CD1c-positive myeloid dendritic cell (primary cell): ENCODE results near the gene CNTFR.

ENCODE experiments used
- DNase-seq: peaks from one replicate; pipeline ENCODE4 v3.0.0-alpha.2; 2016; ENCODE audit errors: extremely low spot score

Gene CNTFR

GRCh38 chr9:34590381-34591247 is 1.1 kb upstream of the CNTFR start:
- DNase-seq: peak; percentile 39

DNA sequence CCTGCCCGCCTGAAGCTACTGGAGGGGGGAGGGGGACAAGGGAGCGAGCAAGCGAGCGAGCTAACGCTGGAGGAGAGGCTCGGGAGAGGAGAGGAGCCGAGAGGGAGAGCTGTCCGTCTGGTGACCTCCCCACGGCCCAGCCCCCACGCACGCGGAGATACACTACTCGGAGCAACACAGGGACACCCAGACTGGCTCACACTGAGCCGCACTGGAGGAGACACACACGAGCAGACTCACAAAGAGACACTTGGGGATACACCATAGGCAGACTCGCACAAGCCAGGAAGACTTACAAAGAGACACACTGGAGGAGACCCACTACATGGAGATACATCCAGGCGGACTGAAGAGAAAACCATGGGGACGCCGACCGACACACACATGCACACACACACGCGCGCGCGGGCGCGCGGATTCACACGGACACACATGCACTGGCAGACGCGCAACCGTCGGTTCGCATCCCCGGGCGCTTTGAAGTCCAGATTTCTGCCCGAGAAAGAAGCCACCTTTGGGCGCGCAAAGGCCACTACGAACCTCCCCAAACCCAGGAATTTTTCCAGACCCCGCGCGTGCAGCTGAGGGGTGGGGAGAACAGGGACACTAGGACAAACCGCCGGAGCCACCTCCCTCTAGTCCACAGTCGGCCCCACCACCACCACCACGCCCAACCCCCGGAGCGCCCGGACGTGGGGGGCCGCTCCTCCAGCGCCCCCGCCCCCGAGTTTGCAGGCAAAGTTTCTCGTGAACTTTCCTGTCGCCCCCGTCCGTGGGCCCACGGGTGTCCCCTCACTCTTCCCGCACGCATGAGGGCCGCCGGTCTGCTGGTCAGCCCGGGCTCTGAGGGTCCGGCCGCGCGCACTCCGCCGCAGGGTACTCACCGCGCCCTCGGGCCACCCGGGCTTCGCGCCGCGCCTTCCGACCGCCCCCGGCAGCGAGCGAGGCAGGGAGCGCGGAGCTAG is 571 bp downstream of the CNTFR start:
- no peak for DNase-seq

DNA sequence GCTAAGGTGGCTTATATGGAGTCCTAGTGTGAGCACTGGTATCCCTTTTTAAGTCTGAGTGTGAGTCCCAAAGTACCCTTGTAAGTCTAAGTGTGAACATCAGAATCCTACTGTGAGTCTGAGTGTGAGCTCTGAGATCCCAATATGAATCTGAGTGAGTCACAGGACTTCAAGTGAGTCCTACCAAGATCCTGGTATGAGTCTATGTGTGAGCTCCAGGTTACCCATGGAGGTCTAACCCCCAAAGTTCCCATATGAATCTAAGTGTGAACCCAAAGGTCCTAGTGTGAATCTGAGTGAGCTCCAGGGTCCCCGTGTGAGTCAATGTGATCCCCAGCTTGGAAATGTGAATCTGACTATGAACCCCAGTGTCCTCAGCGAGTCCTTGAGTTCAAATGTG is 2.3 kb downstream of the CNTFR start:
- DNase-seq: no peak

GRCh38 chr9:34585946-34586669 is 3.4 kb downstream of the CNTFR start:
- no peak for DNase-seq

DNA sequence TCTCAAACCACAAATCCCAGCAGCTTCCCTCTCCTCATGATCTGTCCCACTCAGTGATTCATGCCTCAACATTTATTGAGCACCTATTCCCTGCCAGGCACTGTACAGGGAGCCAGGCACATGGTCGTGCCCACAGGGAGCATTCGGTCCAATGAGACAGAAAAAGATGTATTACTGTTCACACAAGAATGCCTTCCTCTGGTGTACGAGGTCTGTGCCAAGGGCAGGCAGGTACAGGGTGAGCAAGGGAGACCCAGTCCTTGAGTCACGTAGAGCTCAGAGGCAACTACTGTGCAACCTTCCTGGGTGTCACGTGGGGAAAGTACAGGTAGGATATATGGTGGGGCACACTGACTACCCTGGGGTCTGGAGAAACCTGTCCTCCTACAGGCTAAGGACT is 4.6 kb downstream of the CNTFR start:
- DNase-seq: no peak

GRCh38 chr9:34582787-34583186 is 6.7 kb downstream of the CNTFR start:
- DNase-seq: no peak

- no peak for DNase-seq
These were observed 8.2 kb downstream of the CNTFR start for GRCh38 chr9:34581318-34581717.

GRCh38 chr9:34580358-34580757 is 9.2 kb downstream of the CNTFR start:
- no peak for DNase-seq

- DNase-seq: no peak
These were observed 9.7 kb downstream of the CNTFR start for GRCh38 chr9:34579808-34580163.

- no peak for DNase-seq
These were observed 10.3 kb downstream of the CNTFR start for GRCh38 chr9:34579104-34579807.

DNA sequence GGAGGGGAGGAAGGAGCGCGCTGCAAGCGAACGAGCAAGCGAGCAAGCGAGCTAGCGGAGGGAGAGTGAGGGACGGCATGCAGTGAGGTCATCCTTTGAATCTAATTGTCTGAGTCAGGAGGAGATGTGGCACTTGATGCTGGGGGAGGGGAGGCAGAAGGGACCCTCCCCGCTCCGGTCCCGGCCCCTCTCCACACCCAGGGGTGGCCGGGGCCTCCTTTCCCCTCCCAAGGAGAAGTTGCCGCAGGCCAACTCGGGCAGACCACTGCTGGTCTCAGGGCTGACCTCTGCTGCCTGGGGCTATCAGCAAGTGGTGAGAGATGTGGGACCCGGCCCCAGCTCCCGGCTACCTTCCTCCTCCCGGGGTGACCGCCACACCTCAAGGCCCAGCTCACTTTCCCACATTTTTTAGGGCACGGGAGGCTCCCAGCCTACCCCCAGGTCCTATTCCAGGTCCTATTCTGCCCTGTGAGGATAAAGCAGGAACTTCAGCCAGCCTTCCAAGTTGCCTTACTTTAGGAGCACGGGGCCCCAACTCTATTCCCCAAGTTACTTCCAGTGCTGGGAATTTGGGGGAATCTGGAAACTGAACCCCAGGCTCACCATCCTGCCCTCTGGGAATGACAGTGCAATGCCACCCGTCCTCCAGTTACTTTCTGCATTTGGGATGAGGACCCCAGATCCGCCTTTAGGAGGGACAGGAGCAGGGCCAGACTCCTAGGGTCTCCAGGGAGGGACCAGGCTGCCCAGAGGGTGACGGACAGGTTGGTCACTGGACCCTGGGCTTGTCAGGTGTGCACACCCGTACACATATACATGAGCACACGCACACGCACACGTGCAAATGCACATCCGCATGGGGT is 11.1 kb downstream of the CNTFR start:
- no peak for DNase-seq

- DNase-seq: no peak
These were observed 11.9 kb downstream of the CNTFR start for GRCh38 chr9:34577400-34578240.

DNA sequence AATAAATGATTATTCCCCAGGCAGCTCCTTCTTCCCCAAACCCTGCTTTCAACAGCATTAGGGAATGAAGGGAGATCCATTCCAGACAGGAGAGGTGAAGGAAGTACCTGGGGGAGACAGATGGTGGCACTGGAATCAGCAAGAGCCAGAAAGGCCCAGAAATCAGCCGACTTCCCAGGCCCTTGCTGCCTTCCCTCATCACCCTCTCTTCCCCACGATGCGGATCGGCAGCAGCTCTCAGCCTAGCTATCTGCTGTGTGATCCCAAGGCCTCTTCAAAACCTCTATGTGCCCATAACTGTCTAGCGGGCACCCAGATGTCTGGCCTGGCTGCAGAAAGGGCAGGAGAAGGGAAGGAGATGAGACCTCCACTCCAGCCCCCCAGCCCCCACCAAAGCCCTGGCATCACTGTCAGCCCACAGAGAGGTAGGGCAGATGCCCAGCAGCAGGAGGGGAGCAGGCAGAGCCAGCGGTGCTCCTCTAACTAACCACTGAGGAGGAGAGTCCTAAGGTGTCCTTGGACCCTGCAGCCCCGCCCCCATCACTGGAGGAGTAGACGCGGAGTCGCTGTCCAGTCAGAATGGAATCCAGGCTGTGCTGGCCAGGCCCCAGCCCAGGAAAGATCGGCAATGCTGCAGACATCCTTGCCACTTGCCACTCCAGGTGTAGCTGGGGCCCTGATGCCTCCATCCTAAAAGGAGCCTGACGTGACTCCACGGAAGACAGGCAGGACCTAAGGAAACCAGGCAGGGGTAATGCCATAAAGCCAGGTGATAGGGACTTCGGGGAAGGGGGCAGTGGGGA is 12.7 kb downstream of the CNTFR start:
- no peak for DNase-seq

DNA sequence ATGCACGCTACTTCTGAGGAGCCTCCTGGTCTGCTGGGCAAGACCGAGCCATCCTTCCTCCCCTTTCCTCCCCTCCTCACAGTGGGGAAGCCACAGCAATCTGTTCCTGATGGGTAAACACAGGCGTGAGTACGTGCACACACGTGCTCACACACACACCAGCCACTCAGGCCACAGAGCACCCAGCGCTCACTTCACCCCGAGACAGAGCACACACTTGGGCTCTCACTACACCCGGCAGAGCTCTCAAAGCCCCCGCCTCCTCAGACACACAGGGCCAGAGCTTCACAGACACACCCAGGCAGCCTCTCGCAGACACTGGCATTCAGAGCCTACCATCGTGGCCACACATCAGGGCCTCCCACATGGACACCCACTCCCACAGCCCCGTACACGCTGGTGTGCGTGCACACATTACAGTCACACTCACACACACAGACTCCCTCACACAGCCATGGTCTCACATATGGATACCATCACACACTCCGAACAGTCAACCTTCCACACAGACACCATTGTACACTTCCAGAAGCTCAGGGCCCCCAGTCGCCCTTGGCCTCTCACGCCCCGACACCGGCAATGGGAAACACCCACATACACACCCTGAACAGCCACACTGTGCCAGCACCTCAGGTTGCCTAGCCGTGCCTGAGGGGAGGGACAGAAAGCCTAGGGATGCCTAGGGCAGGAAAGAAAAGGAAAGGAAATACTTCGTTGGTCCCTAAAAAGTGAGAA is 13.5 kb downstream of the CNTFR start:
- DNase-seq: no peak

- DNase-seq: no peak
These were observed 14.3 kb downstream of the CNTFR start for GRCh38 chr9:34575241-34575640.

GRCh38 chr9:34574571-34574970 is 15.0 kb downstream of the CNTFR start:
- no peak for DNase-seq

- no peak for DNase-seq
These were observed 15.8 kb downstream of the CNTFR start for GRCh38 chr9:34573599-34574325.
